Measurements from ENCODE around the gene CAMTA1. TPM values are rescaled to one million over a fixed set of nuclear protein-coding genes. Genes with fewer than 3 reads are reported as not detected.
A peak's percentile ranks its signal among the peaks of the same experiment; 100 is the strongest.

Gene CAMTA1
- total and polyA plus RNA-seq, 2 experiments from 2014 or later = 89.0 to 145 TPM

DNA sequence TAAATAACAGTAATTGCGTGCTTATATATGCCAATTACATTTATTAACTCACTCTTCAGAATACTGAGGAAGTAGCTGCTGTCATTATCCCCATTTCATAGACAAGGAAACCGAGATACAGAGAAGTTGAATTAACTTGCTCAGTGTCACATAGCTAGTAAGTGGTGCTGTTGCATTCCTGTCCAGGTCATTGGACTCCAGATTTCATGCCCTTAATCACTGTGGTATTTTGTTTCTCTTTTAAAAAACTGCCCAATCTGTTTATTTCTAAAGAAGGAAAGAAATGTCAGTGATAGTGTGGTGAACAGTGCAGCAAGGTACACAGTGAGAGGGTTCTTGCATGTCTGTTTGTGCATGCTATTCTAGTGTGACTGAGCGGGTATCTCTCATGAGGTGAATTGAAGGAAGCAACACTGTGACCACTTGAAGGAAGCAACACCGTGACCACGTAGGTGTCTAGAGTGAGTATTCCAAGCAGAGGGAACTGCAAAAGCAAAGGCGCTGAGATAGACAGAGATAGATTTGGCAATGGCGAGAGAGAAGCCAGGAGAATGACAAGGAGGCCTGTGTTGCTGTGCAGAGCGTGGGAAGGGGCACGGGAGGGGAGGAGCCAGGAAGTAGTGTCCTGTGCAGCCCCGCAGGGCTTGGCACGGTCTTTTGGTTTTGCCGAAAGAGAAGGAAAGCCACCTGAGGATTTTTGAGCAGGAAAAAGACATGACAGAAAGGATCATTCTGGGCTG is 95.9 kb downstream of the CAMTA1 start:
- H3K79me2 ChIP-seq = no peaks in the 10 kb centered on the region
- H3K4me1 ChIP-seq (ENCODE audit: insufficient read depth) = no peaks in the 10 kb centered on the region
- no peaks in the 10 kb centered on the region for H3K27me3 ChIP-seq
- 95% methylated on average over 12 of the region's 12 CpGs for WGBS (ENCODE audit: low lambda C conversion rate, missing lambda C conversion rate)
- no peak overlapping the region for H3K4me3 ChIP-seq
- H4K20me1 ChIP-seq (ENCODE audit: insufficient read depth, poor library complexity, severe bottlenecking) = no peaks in the 10 kb centered on the region
- no peak overlapping the region for H3K27ac ChIP-seq
- H3K36me3 ChIP-seq (replicated peaks; ENCODE audit: insufficient read depth, low read depth) = no peaks in the 10 kb centered on the region
- no peak for TF ChIP-seq EZH2 (IDR thresholded peaks at IDR 0.05; ENCODE audit: borderline replicate concordance)
- TF ChIP-seq, protein P1, sequence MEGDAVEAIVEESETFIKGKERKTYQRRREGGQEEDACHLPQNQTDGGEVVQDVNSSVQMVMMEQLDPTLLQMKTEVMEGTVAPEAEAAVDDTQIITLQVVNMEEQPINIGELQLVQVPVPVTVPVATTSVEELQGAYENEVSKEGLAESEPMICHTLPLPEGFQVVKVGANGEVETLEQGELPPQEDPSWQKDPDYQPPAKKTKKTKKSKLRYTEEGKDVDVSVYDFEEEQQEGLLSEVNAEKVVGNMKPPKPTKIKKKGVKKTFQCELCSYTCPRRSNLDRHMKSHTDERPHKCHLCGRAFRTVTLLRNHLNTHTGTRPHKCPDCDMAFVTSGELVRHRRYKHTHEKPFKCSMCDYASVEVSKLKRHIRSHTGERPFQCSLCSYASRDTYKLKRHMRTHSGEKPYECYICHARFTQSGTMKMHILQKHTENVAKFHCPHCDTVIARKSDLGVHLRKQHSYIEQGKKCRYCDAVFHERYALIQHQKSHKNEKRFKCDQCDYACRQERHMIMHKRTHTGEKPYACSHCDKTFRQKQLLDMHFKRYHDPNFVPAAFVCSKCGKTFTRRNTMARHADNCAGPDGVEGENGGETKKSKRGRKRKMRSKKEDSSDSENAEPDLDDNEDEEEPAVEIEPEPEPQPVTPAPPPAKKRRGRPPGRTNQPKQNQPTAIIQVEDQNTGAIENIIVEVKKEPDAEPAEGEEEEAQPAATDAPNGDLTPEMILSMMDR (IDR thresholded peaks at IDR 0.05; ENCODE audit: poor library complexity) = no peak
- no peak for TF ChIP-seq EZH2phosphoT487 (IDR thresholded peaks at IDR 0.05; ENCODE audit: low read depth, severe bottlenecking, unreplicated experiment)
- no peak overlapping the region for H2AFZ ChIP-seq
- H3K4me2 ChIP-seq = no peak overlapping the region
- H3K9me3 ChIP-seq (ENCODE audit: low read depth) = no peaks in the 10 kb centered on the region
- no peaks in the 10 kb centered on the region for H3K9me2 ChIP-seq (replicated peaks; ENCODE audit: insufficient read depth)
- no peak for DNase-seq (ENCODE audit: low spot score)

DNA sequence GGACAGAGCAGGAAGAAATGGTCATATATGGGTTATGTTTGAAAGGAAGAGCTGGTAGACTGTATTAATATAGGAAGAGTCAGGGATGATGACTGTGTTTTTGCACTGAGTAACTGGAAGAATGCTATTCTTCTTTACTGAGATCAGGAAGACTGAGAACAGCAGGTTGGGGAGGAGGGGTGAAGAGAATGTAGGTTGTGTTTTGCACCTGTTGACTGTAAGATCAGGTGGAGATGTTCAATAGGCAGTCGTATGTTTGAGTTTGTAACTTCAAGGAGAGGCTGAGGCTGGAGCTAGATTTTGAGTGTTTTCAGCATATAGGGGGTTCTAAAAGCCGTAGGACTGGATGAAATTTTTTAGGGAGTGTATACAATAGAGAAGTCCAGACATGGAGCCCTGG is 97.2 kb downstream of the CAMTA1 start:
- H3K9me2 ChIP-seq (replicated peaks; ENCODE audit: insufficient read depth) = no peaks in the 10 kb centered on the region
- TF ChIP-seq EZH2phosphoT487 (IDR thresholded peaks at IDR 0.05; ENCODE audit: low read depth, severe bottlenecking, unreplicated experiment) (no peak), EZH2 (IDR thresholded peaks at IDR 0.05; ENCODE audit: borderline replicate concordance) (no peak)
- TF ChIP-seq, protein P1 (IDR thresholded peaks at IDR 0.05; ENCODE audit: poor library complexity) = no peak
- no peak overlapping the region for H3K27ac ChIP-seq
- no peaks in the 10 kb centered on the region for H3K79me2 ChIP-seq
- no peak overlapping the region for H3K4me3 ChIP-seq
- no peaks in the 10 kb centered on the region for H3K4me1 ChIP-seq (ENCODE audit: insufficient read depth)
- no peak for DNase-seq (ENCODE audit: low spot score)
- no peaks in the 10 kb centered on the region for H3K27me3 ChIP-seq
- H3K9me3 ChIP-seq (ENCODE audit: low read depth) = no peaks in the 10 kb centered on the region
- no peak overlapping the region for H3K4me2 ChIP-seq
- no peak overlapping the region for H2AFZ ChIP-seq
- no peaks in the 10 kb centered on the region for H3K36me3 ChIP-seq (replicated peaks; ENCODE audit: insufficient read depth, low read depth)
- 93% methylated on average over 2 of the region's 2 CpGs for WGBS (ENCODE audit: low lambda C conversion rate, missing lambda C conversion rate)
- no peaks in the 10 kb centered on the region for H4K20me1 ChIP-seq (ENCODE audit: insufficient read depth, poor library complexity, severe bottlenecking)

DNA sequence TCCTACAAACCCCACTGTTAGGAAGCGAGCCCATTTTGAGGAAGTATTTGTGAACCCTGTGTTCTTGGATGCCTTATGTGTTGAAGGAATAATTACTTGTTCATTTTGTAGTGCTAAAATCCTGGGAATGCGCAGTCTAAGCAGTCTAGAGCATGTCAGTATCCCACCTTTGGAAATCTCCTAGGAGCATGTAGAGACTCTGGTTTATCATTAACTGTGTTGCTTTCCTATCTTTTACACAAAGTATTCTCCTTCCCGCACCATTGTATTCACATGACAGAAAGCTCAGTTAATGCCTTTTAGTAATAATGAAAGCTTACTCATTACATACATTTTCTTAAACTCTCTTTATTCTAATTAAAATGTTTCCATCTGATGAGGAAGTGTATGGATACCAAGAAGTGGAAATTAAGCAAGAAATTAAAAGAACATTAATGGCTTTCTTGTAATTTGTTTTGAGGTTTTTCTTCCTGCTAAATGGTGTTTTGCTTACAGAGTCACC is 99.4 kb downstream of the CAMTA1 start:
- Histone ChIP-seq H3K36me3 (replicated peaks; ENCODE audit: insufficient read depth, low read depth) (no peaks in the 10 kb centered on the region), H3K9me2 (replicated peaks; ENCODE audit: insufficient read depth) (no peaks in the 10 kb centered on the region), H3K79me2 (no peaks in the 10 kb centered on the region), H3K4me1 (ENCODE audit: insufficient read depth) (no peaks in the 10 kb centered on the region), H4K20me1 (ENCODE audit: insufficient read depth, poor library complexity, severe bottlenecking) (no peaks in the 10 kb centered on the region), H2AFZ (no peak overlapping the region), H3K9me3 (ENCODE audit: low read depth) (no peaks in the 10 kb centered on the region), H3K27ac (peak overlapping the region; percentile 14), H3K27me3 (no peaks in the 10 kb centered on the region), H3K4me3 (no peak overlapping the region), H3K4me2 (peak overlapping the region; percentile 64)
- DNase-seq (ENCODE audit: low spot score) = peak; percentile 22
- TF ChIP-seq EZH2 (IDR thresholded peaks at IDR 0.05; ENCODE audit: borderline replicate concordance) = no peak
- WGBS (ENCODE audit: low lambda C conversion rate, missing lambda C conversion rate) = 71% methylated on average over 3 of the region's 3 CpGs

DNA sequence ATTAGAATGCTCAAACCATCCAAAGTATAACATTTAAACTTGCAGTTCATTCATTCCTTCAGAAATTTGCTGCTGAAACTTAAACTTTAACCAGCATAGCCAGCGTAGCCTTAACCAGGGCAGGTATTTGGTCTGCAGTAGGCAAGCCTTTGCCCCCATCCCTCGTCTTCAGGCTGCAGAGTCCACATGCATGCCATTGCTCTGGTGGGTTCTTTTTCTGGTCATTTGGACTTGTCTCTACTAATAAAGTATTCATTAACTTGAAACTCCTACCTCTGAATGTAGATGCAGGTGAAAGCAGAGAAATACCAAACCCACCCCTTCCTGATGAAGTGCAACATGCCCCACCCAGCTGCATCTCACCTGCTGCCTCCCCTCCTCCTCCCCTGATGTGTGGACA is 100.2 kb downstream of the CAMTA1 start:
- Histone ChIP-seq H3K4me1 (ENCODE audit: insufficient read depth) (no peaks in the 10 kb centered on the region), H3K9me3 (ENCODE audit: low read depth) (no peaks in the 10 kb centered on the region), H3K4me2 (peak overlapping the region; percentile 64), H3K79me2 (no peaks in the 10 kb centered on the region), H3K27me3 (no peaks in the 10 kb centered on the region), H4K20me1 (ENCODE audit: insufficient read depth, poor library complexity, severe bottlenecking) (no peaks in the 10 kb centered on the region), H3K36me3 (replicated peaks; ENCODE audit: insufficient read depth, low read depth) (no peaks in the 10 kb centered on the region), H3K27ac (no peak overlapping the region), H3K4me3 (no peak overlapping the region), H2AFZ (no peak overlapping the region), H3K9me2 (replicated peaks; ENCODE audit: insufficient read depth) (no peaks in the 10 kb centered on the region)
- no peak for DNase-seq (ENCODE audit: low spot score)
- 76% methylated on average over 2 of the region's 2 CpGs for WGBS (ENCODE audit: low lambda C conversion rate, missing lambda C conversion rate)
- no peak for TF ChIP-seq EZH2phosphoT487 (IDR thresholded peaks at IDR 0.05; ENCODE audit: low read depth, severe bottlenecking, unreplicated experiment)
- TF ChIP-seq, protein P1 (IDR thresholded peaks at IDR 0.05; ENCODE audit: poor library complexity) = no peak
- TF ChIP-seq EZH2 (IDR thresholded peaks at IDR 0.05; ENCODE audit: borderline replicate concordance) = no peak

Measured in hepatocyte (in vitro differentiated cells).